GM23248 (cell line): ENCODE data around the gene NIN.

Experiments used
- EZH2 ChIP-seq: fragments of 200-600 bp; sonication (generic); IDR thresholded peaks from 2 replicates; pipeline ENCODE4 v1.6.1; 2018; ENCODE audit warnings: antibody characterized with exemption, mild to moderate bottlenecking; ENCODE audit not compliant: insufficient read depth, poor library complexity, severe bottlenecking
- EZH2phosphoT487 ChIP-seq: fragments of 200-600 bp; sonication (generic); IDR thresholded peaks from 2 replicates; pipeline ENCODE4 v1.6.1; 2018; ENCODE audit warnings: antibody characterized with exemption, moderate library complexity, mild to moderate bottlenecking, low read depth; ENCODE audit not compliant: insufficient read depth

- TF ChIP-seq EZH2 (no peak), EZH2phosphoT487 (no peak)
Measured at GRCh38 chr14:50820786-50821509, 10.0 kb downstream of the NIN start.
